Thyroid gland (tissue), 4 donors: ENCODE data around the gene ITGAE.
"Not testable (repeated sequence)": the region's sequence is repeated elsewhere in the genome, so short reads cannot be mapped to it uniquely, and the experiment has no call there.

Experiments
- CTCF ChIP-seq, 6 experiments: fragments of 200-600 bp in 3 of 6; fragments of 450-650 bp in 3 of 6; sonication (generic) in 3 of 6; IDR thresholded peaks; one replicate each; pipeline ENCODE4 v1.5.1; 2016 to 2019; ENCODE audit warnings: antibody characterized with exemption in 6 of 6, mild to moderate bottlenecking in 2 of 6, inconsistent platforms in 1 of 6, moderate library complexity in 1 of 6
- POLR2A ChIP-seq, 2 donors: fragments of 450-650 bp; IDR thresholded peaks; one replicate each; pipeline ENCODE4 v1.6.1; 2017; ENCODE audit warnings: antibody characterized with exemption in 2 of 2, mild to moderate bottlenecking in 2 of 2, moderate library complexity in 1 of 2

GRCh38 chr17:3734911-3735276, 66.1 kb downstream of the ITGAE start:
- not testable (repeated sequence) for TF ChIP-seq CTCF, POLR2A (IDR thresholded peaks at IDR 0.05)
